Mammary epithelial cell (primary cell): ENCODE data around the gene TTC33.

Source experiments
- EZH2 ChIP-seq: IDR thresholded peaks from 2 replicates; pipeline ENCODE4 v1.6.1; 2012; ENCODE audit warnings: low read length, inconsistent platforms, borderline replicate concordance
- TF ChIP-seq, protein P1 (sequence below), 2 donors: IDR thresholded peaks in 1 of 2; conservative IDR thresholded peaks in 1 of 2; 2 replicates each; pipeline ENCODE4 v1.5.1; 2011 to 2012; ENCODE audit warnings: inconsistent platforms in 2 of 2, low read length in 2 of 2, mild to moderate bottlenecking in 2 of 2, control low read depth in 1 of 2, low read depth in 1 of 2; ENCODE audit not compliant: insufficient read depth in 1 of 2; ENCODE audit errors: extremely low read depth in 1 of 2

DNA sequence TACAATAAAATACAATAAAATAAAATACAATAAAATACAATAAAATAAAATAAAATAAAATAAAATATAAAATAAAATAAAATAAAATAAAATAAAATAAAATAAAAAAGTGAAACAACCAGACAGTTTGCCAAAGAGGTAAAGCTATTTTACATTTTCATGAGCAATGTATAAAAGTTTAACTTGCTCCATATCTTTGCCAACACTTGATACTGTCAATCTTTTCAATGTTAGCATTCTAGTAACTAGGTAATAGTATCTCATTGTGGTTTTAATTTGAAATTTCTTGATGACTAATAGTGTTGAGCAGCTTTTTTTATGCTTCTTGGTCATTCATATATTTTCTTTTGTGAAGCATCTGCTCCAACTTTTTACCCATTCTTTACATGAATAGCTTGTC, 17.3 kb downstream of the TTC33 start:
- TF ChIP-seq, protein P1, sequence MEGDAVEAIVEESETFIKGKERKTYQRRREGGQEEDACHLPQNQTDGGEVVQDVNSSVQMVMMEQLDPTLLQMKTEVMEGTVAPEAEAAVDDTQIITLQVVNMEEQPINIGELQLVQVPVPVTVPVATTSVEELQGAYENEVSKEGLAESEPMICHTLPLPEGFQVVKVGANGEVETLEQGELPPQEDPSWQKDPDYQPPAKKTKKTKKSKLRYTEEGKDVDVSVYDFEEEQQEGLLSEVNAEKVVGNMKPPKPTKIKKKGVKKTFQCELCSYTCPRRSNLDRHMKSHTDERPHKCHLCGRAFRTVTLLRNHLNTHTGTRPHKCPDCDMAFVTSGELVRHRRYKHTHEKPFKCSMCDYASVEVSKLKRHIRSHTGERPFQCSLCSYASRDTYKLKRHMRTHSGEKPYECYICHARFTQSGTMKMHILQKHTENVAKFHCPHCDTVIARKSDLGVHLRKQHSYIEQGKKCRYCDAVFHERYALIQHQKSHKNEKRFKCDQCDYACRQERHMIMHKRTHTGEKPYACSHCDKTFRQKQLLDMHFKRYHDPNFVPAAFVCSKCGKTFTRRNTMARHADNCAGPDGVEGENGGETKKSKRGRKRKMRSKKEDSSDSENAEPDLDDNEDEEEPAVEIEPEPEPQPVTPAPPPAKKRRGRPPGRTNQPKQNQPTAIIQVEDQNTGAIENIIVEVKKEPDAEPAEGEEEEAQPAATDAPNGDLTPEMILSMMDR (conservative IDR thresholded peaks at IDR 0.05 in 1 of 2, IDR thresholded peaks at IDR 0.05 in 1 of 2; ENCODE audit: extremely low read depth in 1 of 2, insufficient read depth in 1 of 2, low read depth in 1 of 2, low read length in 2 of 2): no peak
- no peak for TF ChIP-seq EZH2
